B cell (primary cell): Measurements from ENCODE around the gene MAP2K7. TPM values are rescaled to one million over a fixed set of nuclear protein-coding genes. Genes with fewer than 3 reads are reported as not detected.

Experiments
- ATAC-seq: fragments of 200-7000 bp; cut with Tn5 transposase; one replicate; pipeline ENCODE4 v1.10.0; 2021; ENCODE audit warnings: low read depth, mild to moderate bottlenecking, moderate number of reproducible peaks, moderate library complexity
- CTCF ChIA-PET: fragments of 350-600 bp; sonication (Branson Sonifier 250); formaldehyde crosslinking; loops from one replicate; lab custom pipeline; 2021; ENCODE audit warnings: antibody characterized with exemption, inconsistent platforms; lab: Charles Lee
- POLR2A ChIA-PET: fragments of 350-600 bp; sonication (Branson Sonifier 250); formaldehyde crosslinking; loops from one replicate; lab custom pipeline; 2021; ENCODE audit warnings: antibody characterized with exemption; lab: Charles Lee
- DNase-seq: peaks from one replicate; pipeline ENCODE4 v3.0.0; 2013
- H2AFZ ChIP-seq: 2 replicates; pipeline ENCODE4 v1.6.1; 2012; ENCODE audit warnings: mild to moderate bottlenecking, low read depth, low read length; ENCODE audit not compliant: insufficient read depth, poor library complexity, severe bottlenecking
- H3K27ac ChIP-seq, 2 donors: 1 replicate in 1 of 2; 2 replicates in 1 of 2; pipeline ENCODE4 v1.5.1; 2012 to 2013; ENCODE audit warnings: low read length in 2 of 2, mild to moderate bottlenecking in 2 of 2, moderate library complexity in 1 of 2
- H3K27me3 ChIP-seq, 4 experiments: fragments of 200-600 bp in 1 of 4; sonication (generic) in 1 of 4; replicated peaks in 1 of 4; 1 replicate in 2 of 4; 2 replicates in 2 of 4; pipeline versions ENCODE4 v1.6.1 to v1.7.0; 2013 to 2016; ENCODE audit warnings: low read length in 3 of 4, mild to moderate bottlenecking in 2 of 4, mixed read lengths in 1 of 4, moderate library complexity in 1 of 4; ENCODE audit not compliant: insufficient read depth in 4 of 4, control insufficient read depth in 3 of 4; ENCODE audit errors: control extremely low read depth in 1 of 4
- H3K36me3 ChIP-seq, 2 experiments: replicated peaks in 1 of 2; 1 replicate in 1 of 2; 2 replicates in 1 of 2; pipeline versions ENCODE4 v1.6.1 to v1.7.1; 2013; ENCODE audit warnings: low read length in 1 of 2; ENCODE audit not compliant: insufficient read depth in 2 of 2, control insufficient read depth in 1 of 2; ENCODE audit errors: control extremely low read depth in 1 of 2, extremely low read depth in 1 of 2
- H3K4me1 ChIP-seq, 2 donors: fragments of 200-600 bp in 1 of 2; sonication (generic) in 1 of 2; 1 replicate in 1 of 2; 2 replicates in 1 of 2; pipeline versions ENCODE4 v1.5.1 to v1.6.1; 2013 to 2017; ENCODE audit warnings: low read length in 2 of 2; ENCODE audit not compliant: control insufficient read depth in 2 of 2, insufficient read depth in 2 of 2
- H3K4me2 ChIP-seq: replicated peaks from 2 replicates; pipeline ENCODE3; 2012; ENCODE audit warnings: mild to moderate bottlenecking, low read depth, low read length; ENCODE audit not compliant: poor library complexity, severe bottlenecking
- H3K4me3 ChIP-seq, 5 experiments: fragments of 200-600 bp in 1 of 5; sonication (generic) in 1 of 5; 1 replicate in 3 of 5; 2 replicates in 2 of 5; pipeline versions ENCODE4 v1.5.1 to v1.7.0; 2011 to 2016; ENCODE audit warnings: low read length in 4 of 5, mild to moderate bottlenecking in 4 of 5, low read depth in 2 of 5, control low read depth in 1 of 5, moderate library complexity in 1 of 5; ENCODE audit not compliant: insufficient read depth in 1 of 5; ENCODE audit errors: control extremely low read depth in 1 of 5, extremely low read depth in 1 of 5
- H3K79me2 ChIP-seq: fragments of 200-600 bp; sonication (generic); one replicate; pipeline ENCODE4 v1.6.0; 2016; ENCODE audit warnings: low read length; ENCODE audit not compliant: control insufficient read depth, insufficient read depth
- H3K9ac ChIP-seq: fragments of 200-600 bp; sonication (generic); 2 replicates; pipeline ENCODE4 v1.6.1; 2017; ENCODE audit warnings: mild to moderate bottlenecking, low read length, moderate library complexity
- H3K9me3 ChIP-seq, 3 donors: one replicate each; pipeline versions ENCODE4 v1.6.1 to v1.7.1; 2013; ENCODE audit warnings: low read length in 2 of 3; ENCODE audit not compliant: control insufficient read depth in 2 of 3, insufficient read depth in 1 of 3; ENCODE audit errors: control extremely low read depth in 1 of 3
- H4K20me1 ChIP-seq: 2 replicates; pipeline ENCODE4 v1.6.0; 2012; ENCODE audit warnings: mild to moderate bottlenecking, low read length; ENCODE audit not compliant: insufficient read depth, control insufficient read depth, poor library complexity, severe bottlenecking
- H3K27ac Mint-ChIP-seq: one replicate; pipeline ENCODE4 v1.8.0; 2021; ENCODE audit warnings: mixed read lengths
- H3K27me3 Mint-ChIP-seq: one replicate; pipeline ENCODE4 v1.8.0; 2021; ENCODE audit warnings: mixed read lengths
- H3K4me1 Mint-ChIP-seq: one replicate; pipeline ENCODE4 v1.8.0; 2021; ENCODE audit warnings: mixed read lengths
- H3K4me3 Mint-ChIP-seq: one replicate; pipeline ENCODE4 v1.8.0; 2021; ENCODE audit warnings: mixed read lengths
- H3K9me3 Mint-ChIP-seq: one replicate; pipeline ENCODE4 v1.8.0; 2022; ENCODE audit warnings: mixed read lengths; ENCODE audit not compliant: insufficient read depth
- EZH2 ChIP-seq: IDR thresholded peaks from 2 replicates; pipeline ENCODE4 v1.6.1; 2012; ENCODE audit warnings: borderline replicate concordance, low read depth, mild to moderate bottlenecking, moderate library complexity, low read length; ENCODE audit not compliant: insufficient read depth, poor library complexity, severe bottlenecking
- WGBS: methylation state at CpG from one replicate; pipeline ENCODE4 v1.1.5; 2013; ENCODE audit warnings: missing lambda C conversion rate; ENCODE audit not compliant: insufficient coverage; 5-methylcytosine and 5-hydroxymethylcytosine counted together
- intact Hi-C: fragments of 100-400 bp; cut with micrococcal nuclease; formaldehyde crosslinking; loops from one replicate; pipeline ENCODE4 v1.10.0; 2022
- polyA plus RNA-seq: library from polyadenylated mRNA; depleted of rRNA; stranded (reverse); fragments of >200 nt; gene quantifications from 2 replicates; pipeline ENCODE4 v1.2.3, GENCODE V29; 2012
- total RNA-seq, 2 donors: library from RNA; stranded (reverse); fragments of 120-200 nt in 1 of 2; gene quantifications; 1 replicate in 1 of 2; 2 replicates in 1 of 2; pipeline versions ENCODE4 v1.2.3 to v1.2.4, GENCODE V29; 2013 to 2022
- TF ChIP-seq, protein P1 (sequence below): fragments of 200-600 bp; IDR thresholded peaks from one replicate; pipeline ENCODE4 v1.8.0; 2022; ENCODE audit warnings: antibody characterized with exemption, mild to moderate bottlenecking

MAP2K7 gene
- total and polyA plus RNA-seq, 2 donors (not counting 1 experiment from before 2014, with no cell fraction given), result 56.0 to 71.9 TPM

DNA sequence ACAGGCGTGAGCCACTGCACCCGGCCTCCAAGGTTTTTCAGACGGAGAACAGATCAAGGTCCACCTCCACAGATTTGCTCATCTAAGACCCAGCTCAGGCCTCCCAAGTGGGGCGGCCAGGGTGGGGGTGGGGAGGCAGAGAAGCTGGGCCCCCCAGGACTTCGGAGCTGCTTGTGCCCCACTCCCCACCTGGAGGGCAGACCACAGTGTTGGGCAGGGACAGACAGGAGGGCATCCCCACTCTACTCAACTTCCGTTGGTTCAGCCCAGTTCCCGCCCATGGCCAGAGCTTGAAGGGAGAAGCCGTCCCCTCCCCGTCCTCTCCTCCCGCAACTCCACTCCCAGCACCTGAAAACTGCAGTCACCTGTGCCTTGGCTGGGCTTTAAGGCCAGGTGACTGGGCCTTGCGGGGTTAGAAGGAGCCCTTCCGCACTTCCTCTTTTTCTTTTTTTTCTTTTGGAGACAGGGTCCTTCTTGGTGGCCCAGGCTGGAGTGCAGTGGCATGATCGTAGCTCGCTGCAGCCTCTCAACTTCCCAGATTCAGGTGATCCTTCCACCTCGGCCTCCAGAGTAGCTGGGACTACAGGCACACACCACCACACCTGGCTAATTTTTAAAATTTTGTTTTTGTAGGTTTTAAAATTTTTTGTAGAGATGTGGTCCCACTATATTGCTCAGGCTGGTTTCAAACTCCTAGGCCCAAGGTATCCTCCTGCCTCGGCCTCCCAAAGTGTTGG lies 16.1 kb upstream of the MAP2K7 start:
- H3K27me3 ChIP-seq, result peaks cover 0 to 25% (median 5%) of the 10 kb centered on the region in 4 experiments
- Mint-ChIP-seq H3K4me3 (no peak overlapping the region), H3K27ac (no peak overlapping the region), H3K27me3 (peaks cover 17% of the 10 kb centered on the region), H3K4me1 (no peaks in the 10 kb centered on the region), H3K9me3 (no peaks in the 10 kb centered on the region)
- H3K9me3 ChIP-seq, result no peaks in the 10 kb centered on the region
- peaks cover 0 to 4% of the 10 kb centered on the region in 2 donors for H3K4me1 ChIP-seq
- H2AFZ ChIP-seq, result no peak overlapping the region
- DNase-seq, result no peak
- ChIA-PET CTCF (no interaction called here), POLR2A (no interaction called here)
- no peak overlapping the region for H3K9ac ChIP-seq
- no peak overlapping the region for H3K4me2 ChIP-seq
- intact Hi-C loops, result no loop called here
- H4K20me1 ChIP-seq, result no peaks in the 10 kb centered on the region
- no peaks in the 10 kb centered on the region for H3K36me3 ChIP-seq
- 73% methylated on average over 9 of the region's 16 CpGs for WGBS
- H3K4me3 ChIP-seq, result no peak overlapping the region
- ATAC-seq, result no peak
- H3K27ac ChIP-seq, result no peak overlapping the region
- TF ChIP-seq EZH2, result no peak
- TF ChIP-seq, protein P1, sequence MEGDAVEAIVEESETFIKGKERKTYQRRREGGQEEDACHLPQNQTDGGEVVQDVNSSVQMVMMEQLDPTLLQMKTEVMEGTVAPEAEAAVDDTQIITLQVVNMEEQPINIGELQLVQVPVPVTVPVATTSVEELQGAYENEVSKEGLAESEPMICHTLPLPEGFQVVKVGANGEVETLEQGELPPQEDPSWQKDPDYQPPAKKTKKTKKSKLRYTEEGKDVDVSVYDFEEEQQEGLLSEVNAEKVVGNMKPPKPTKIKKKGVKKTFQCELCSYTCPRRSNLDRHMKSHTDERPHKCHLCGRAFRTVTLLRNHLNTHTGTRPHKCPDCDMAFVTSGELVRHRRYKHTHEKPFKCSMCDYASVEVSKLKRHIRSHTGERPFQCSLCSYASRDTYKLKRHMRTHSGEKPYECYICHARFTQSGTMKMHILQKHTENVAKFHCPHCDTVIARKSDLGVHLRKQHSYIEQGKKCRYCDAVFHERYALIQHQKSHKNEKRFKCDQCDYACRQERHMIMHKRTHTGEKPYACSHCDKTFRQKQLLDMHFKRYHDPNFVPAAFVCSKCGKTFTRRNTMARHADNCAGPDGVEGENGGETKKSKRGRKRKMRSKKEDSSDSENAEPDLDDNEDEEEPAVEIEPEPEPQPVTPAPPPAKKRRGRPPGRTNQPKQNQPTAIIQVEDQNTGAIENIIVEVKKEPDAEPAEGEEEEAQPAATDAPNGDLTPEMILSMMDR, result no peak
- no peaks in the 10 kb centered on the region for H3K79me2 ChIP-seq

- no peak for TF ChIP-seq EZH2
- TF ChIP-seq, protein P1, result no peak
- H3K4me3 Mint-ChIP-seq, result no peak within 1 kb of the TSS
- H3K4me1 ChIP-seq, result peaks cover 0 to 4% of the 10 kb centered on the region in 2 donors
- peak; percentile 18 for DNase-seq
- no peak within 1 kb of the TSS for H3K27ac ChIP-seq
- H3K9me3 Mint-ChIP-seq, result no peaks in the 10 kb centered on the region
- no peaks in the 10 kb centered on the region for H4K20me1 ChIP-seq
- ChIA-PET POLR2A (no interaction called here), CTCF (no interaction called here)
- H3K79me2 ChIP-seq, result no peaks in the 10 kb centered on the region
- peak within 1 kb of the TSS; percentile 43 for H3K4me2 ChIP-seq
- peak within 1 kb of the TSS; percentile 22 for H2AFZ ChIP-seq
- peaks cover 0 to 27% (median 5%) of the 10 kb centered on the region in 4 experiments for H3K27me3 ChIP-seq
- H3K36me3 ChIP-seq, result no peaks in the 10 kb centered on the region
- H3K27me3 Mint-ChIP-seq, result peaks cover 17% of the 10 kb centered on the region
- no peak within 1 kb of the TSS for H3K4me3 ChIP-seq
- no peak within 1 kb of the TSS for H3K27ac Mint-ChIP-seq
- 14% methylated on average over 53 of the region's 53 CpGs for whole genome bisulfite sequencing
- H3K4me1 Mint-ChIP-seq, result no peaks in the 10 kb centered on the region
- peak; percentile 43 for ATAC-seq
- no peaks in the 10 kb centered on the region for H3K9me3 ChIP-seq
- intact Hi-C loops, result no loop called here
- no peak within 1 kb of the TSS for H3K9ac ChIP-seq
These were observed 15.4 kb upstream of the MAP2K7 start, which contains the start of gene LRRC8E for GRCh38 chr19:7888145-7888825. Gene LRRC8E, plus strand, starts transcription at chr19:7888510. Its CDS starts 7,094 bp downstream, at chr19:7895604.
